HG02571 (cell line): ENCODE measurements around the gene PACSIN2.
A peak's percentile ranks its signal among the peaks of the same experiment; 100 is the strongest.
"Not testable (repeated sequence)": the region's sequence is repeated elsewhere in the genome, so short reads cannot be mapped to it uniquely, and the experiment has no call there.

Experiments
- ATAC-seq: cut with Tn5 transposase; IDR thresholded peaks from one replicate; pipeline ENCODE4 v1.9.1; 2021; ENCODE audit warnings: mild to moderate bottlenecking, moderate library complexity; ENCODE audit not compliant: unreplicated experiment

The PACSIN2 gene

GRCh38 chr22:42947211-42947990 is 67.5 kb downstream of the PACSIN2 start:
- ATAC-seq: no peak

GRCh38 chr22:42946546-42947198 is 68.3 kb downstream of the PACSIN2 start:
- no peak for ATAC-seq

- no peak for ATAC-seq
Observed at GRCh38 chr22:42945736-42946135, 69.2 kb downstream of the PACSIN2 start.

- no peak for ATAC-seq
Observed at GRCh38 chr22:42945027-42945426, 69.9 kb downstream of the PACSIN2 start.

- ATAC-seq: no peak
Observed at GRCh38 chr22:42944409-42944808, 70.5 kb downstream of the PACSIN2 start.

- no peak for ATAC-seq
Observed at GRCh38 chr22:42943981-42944380, 71.0 kb downstream of the PACSIN2 start.

- no peak for ATAC-seq
Observed at GRCh38 chr22:42942351-42942750, 72.6 kb downstream of the PACSIN2 start.

- no peak for ATAC-seq
Observed at GRCh38 chr22:42939941-42940653, 74.9 kb downstream of the PACSIN2 start.

GRCh38 chr22:42939451-42939881 is 75.5 kb downstream of the PACSIN2 start:
- ATAC-seq: no peak

- no peak for ATAC-seq
Observed at GRCh38 chr22:42938976-42939375, 76.0 kb downstream of the PACSIN2 start.

- no peak for ATAC-seq
Observed at GRCh38 chr22:42938449-42938848, 76.5 kb downstream of the PACSIN2 start.

GRCh38 chr22:42937164-42937843 is 77.6 kb downstream of the PACSIN2 start:
- peak; percentile 42 for ATAC-seq

- not testable (repeated sequence) for ATAC-seq
Observed at GRCh38 chr22:42936680-42937079, 78.3 kb downstream of the PACSIN2 start.

- ATAC-seq: no peak
Observed at GRCh38 chr22:42934338-42934737, 80.6 kb downstream of the PACSIN2 start.

- ATAC-seq: no peak
Observed at GRCh38 chr22:42933485-42934091, 81.4 kb downstream of the PACSIN2 start.

GRCh38 chr22:42932857-42933484 is 82.0 kb downstream of the PACSIN2 start:
- ATAC-seq: no peak

- no peak for ATAC-seq
Observed at GRCh38 chr22:42932197-42932519, 82.8 kb downstream of the PACSIN2 start.

- ATAC-seq: peak; percentile 39
Observed at GRCh38 chr22:42931421-42932196, 83.3 kb downstream of the PACSIN2 start.

GRCh38 chr22:42930810-42931420 is 84.0 kb downstream of the PACSIN2 start:
- no peak for ATAC-seq
